SK-N-SH (cell line): ENCODE data around the gene MADCAM1. TPM values are rescaled to one million over a fixed set of nuclear protein-coding genes. Genes with fewer than 3 reads are reported as not detected.

Experiments used
- polyA plus RNA-seq, 3 experiments: library from polyadenylated mRNA; depleted of rRNA; stranded (reverse); fragments of >200 nt; gene quantifications; 2 replicates each; pipeline ENCODE4 v1.2.3, GENCODE V29; 2012
- small RNA-seq, 7 experiments: library from RNA; depleted of rRNA; stranded (forward); fragments of <200 nt; gene quantifications; one replicate each; pipeline ENCODE3, GENCODE V24; 2012

Gene MADCAM1
- polyA plus RNA-seq, 1 of the 3 experiments (the other 2 are of a cell fraction), result 0.81 TPM

Small RNAs within 50 kb of the gene (small RNA-seq; reads per million reads assigned to genes)
- gene RNA5SP462, result 0 to 0.66 (median 0) reads per million in 7 experiments

Other genes starting within 250 kb of the MADCAM1 start
- gene PLPP2, start 205.1 kb upstream of the MADCAM1 start, polyA plus RNA-seq (2012; rRNA removed), result 27.3 and 33.6 TPM in 2 replicates
- gene MIER2, start 151.7 kb upstream of the MADCAM1 start, polyA plus RNA-seq (2012; rRNA removed), result 8.0 and 15.9 TPM in 2 replicates
- 0.19 and 0.23 TPM in 2 replicates for gene C2CD4C, start 87.3 kb upstream of the MADCAM1 start, polyA plus RNA-seq (2012; rRNA removed)
- gene SHC2, start 35.5 kb upstream of the MADCAM1 start, polyA plus RNA-seq (2012; rRNA removed), result 0.64 and 0.80 TPM in 2 replicates
- gene TPGS1, start 11.0 kb downstream of the MADCAM1 start, polyA plus RNA-seq (2012; rRNA removed), result 28.3 and 31.0 TPM in 2 replicates
- 69.2 and 96.7 TPM in 2 replicates for gene CDC34, start 35.3 kb downstream of the MADCAM1 start, polyA plus RNA-seq (2012; rRNA removed)
- gene GZMM, start 47.6 kb downstream of the MADCAM1 start, polyA plus RNA-seq (2012; rRNA removed), result not detected in 2 replicates
- gene BSG, start 76.1 kb downstream of the MADCAM1 start, polyA plus RNA-seq (2012; rRNA removed), result 745 and 835 TPM in 2 replicates
- gene HCN2, start 93.4 kb downstream of the MADCAM1 start, polyA plus RNA-seq (2012; rRNA removed), result 3.4 and 5.6 TPM in 2 replicates
- 38.2 and 40.1 TPM in 2 replicates for gene POLRMT, start 137.1 kb downstream of the MADCAM1 start, polyA plus RNA-seq (2012; rRNA removed)
- 0.62 and 0.93 TPM in 2 replicates for gene FGF22, start 143.4 kb downstream of the MADCAM1 start, polyA plus RNA-seq (2012; rRNA removed)
- gene RNF126, start 166.7 kb downstream of the MADCAM1 start, polyA plus RNA-seq (2012; rRNA removed), result 9.0 and 12.9 TPM in 2 replicates
- gene FSTL3, start 179.9 kb downstream of the MADCAM1 start, polyA plus RNA-seq (2012; rRNA removed), result 64.4 and 73.0 TPM in 2 replicates
- not detected in 2 replicates for gene PRSS57, start 199.0 kb downstream of the MADCAM1 start, polyA plus RNA-seq (2012; rRNA removed)
- 6.2 and 15.6 TPM in 2 replicates for gene PALM, start 212.4 kb downstream of the MADCAM1 start, polyA plus RNA-seq (2012; rRNA removed)